ENCODE measurements around the gene PHF21B.
"Not testable (repeated sequence)": the region's sequence is repeated elsewhere in the genome, so short reads cannot be mapped to it uniquely, and the experiment has no call there.

PHF21B gene

DNA sequence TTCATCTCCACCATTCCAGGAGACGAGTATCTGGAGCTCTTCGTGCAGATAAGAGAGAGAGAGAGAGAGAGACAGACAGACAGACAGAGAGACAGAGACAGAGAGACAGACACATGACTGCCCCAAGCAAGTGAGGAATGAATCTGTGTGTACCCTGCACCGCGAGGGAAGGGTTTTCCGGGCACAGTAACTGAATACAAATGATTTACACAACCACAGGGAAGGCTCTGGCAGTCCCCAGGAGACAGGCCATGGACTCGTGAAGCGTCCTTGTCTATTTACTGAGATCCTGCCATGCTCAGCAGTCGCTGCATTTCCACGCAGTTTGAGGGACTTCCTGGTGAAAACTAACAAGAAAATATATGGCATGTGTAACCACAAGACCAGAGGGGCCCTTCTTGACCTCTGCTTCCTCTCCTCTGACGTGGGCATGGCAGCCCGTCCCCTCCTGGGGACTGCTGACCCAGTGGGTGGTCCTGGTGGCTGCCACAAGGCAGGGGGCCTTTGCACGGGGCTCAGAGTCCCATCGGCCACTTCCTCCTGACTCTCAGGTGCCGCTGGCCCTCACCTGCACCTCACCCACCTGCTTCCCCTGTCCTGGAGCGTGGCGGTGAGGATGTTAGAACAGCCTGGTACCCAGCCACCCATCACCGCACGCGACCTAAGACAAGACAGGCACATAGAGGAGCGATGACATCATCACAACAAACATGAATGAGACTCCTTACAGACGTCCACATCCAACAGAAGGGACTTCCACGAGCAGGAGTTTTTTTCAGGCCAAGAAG is 75.9 kb downstream of the PHF21B start:
- DNase-seq (ENCODE audit: low spot score), result no peak

DNA sequence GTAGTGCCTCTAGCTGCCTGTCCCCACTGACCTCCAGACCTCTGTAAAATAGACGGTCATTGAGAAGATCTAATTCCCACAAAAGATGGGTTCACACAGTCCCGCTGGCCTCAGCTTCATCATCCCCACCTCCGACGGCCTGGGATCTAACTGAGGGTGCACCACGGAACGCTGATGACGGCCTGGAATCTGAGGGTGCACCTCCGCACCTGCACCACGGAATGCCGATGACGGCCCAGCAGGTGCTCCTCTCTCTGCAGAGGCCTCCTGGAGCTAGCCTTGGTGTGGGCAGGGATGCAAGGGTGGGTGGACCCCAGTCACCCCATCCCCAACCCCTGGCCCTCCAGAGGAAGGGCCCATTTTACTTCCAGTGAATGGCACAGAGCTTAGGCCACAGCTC is 77.3 kb downstream of the PHF21B start:
- no peak for DNase-seq (ENCODE audit: low spot score)

DNA sequence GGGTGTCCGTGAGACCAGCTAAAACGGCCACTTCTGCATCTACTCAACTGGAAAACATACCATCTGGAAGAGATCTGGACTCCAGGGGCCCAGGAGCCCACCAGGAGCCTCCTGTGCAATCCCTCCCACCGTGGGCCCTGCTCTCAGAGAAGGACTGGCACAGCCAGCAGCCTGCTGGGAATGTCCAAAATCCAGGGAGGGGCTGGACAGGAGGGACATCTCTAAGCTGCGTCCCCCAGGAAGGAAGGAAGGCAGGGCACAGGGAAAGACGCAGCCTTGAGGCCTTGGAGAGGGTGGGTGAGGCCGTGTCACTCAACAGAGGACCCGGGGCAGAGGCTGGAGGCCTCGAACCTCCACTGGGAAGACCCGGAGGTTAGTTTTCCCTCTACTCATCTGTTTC is 78.0 kb downstream of the PHF21B start:
- DNase-seq (ENCODE audit: low spot score), result no peak

DNA sequence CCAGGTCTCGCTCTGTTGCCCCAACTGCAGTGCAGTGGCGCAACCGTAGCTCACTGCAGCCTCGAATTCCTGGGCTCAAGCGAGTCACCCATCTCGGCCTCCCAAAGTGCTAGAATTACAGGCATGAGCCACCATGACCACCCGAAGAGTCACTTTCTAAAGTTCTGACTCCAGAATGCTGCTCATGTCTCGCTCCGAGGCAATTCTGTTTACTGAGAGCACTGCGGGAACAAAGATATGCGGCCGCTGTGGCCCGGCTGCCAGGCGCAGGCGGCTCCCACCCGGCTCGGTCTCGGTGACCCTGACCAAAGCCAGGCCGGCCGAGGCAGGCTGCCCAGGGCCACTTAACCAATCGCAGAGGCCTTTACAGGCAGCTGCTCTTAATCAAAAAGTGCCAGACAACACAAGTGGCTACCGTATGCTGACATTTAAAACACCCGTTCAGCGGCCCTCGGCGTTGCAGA is 78.7 kb downstream of the PHF21B start:
- no peak for DNase-seq (ENCODE audit: low spot score)

DNA sequence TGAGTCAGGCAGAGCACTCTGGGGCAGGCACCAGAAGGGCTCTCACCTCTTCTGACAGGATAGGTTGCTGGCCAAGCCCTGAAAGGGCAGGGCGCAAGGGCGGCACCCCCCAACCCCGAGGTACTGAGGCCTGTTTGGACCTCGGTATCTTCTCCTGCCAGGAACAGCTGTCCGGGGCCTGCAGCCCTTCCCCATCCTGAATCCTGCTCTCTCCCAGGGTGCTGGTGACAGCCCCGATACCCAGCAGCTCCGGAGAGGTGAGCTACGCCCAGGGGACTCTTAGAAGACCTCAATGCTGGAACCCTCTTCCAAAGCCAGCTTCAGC is 79.1 kb downstream of the PHF21B start:
- DNase-seq (ENCODE audit: low spot score), result no peak

DNA sequence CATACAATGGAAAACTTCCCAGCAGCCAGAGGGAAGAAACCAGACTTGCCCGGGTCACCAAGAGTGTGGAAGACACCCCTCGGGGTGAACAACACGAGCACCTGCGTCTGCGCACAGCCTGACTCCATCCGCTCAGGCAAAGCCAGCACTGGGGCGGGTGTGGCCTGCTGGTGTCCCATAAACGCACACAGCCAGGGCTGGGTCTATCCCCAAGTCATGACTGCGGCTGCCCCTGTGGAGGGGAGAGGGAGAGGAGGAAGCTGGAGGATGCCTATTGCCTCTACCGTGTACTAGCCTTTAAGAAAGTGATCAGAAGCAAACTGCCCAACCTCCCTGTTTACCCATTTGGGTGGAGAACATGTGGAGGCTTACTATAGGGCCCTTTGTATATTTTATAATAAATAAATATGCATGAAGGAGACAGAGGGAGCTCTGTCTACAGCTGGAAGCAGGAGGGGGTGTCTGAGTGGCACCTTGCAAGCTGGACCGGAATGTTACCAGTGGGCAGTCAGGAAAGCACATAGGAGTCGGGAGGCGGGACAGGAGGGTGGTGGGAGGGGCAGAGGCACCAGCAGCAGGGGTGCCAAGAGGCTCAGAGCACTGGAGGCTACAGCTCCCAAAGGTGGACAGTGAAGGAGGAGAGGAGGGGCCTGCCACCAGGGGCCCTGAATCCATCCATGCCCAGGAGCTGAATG is 79.6 kb downstream of the PHF21B start:
- no peak for DNase-seq (ENCODE audit: low spot score)

DNA sequence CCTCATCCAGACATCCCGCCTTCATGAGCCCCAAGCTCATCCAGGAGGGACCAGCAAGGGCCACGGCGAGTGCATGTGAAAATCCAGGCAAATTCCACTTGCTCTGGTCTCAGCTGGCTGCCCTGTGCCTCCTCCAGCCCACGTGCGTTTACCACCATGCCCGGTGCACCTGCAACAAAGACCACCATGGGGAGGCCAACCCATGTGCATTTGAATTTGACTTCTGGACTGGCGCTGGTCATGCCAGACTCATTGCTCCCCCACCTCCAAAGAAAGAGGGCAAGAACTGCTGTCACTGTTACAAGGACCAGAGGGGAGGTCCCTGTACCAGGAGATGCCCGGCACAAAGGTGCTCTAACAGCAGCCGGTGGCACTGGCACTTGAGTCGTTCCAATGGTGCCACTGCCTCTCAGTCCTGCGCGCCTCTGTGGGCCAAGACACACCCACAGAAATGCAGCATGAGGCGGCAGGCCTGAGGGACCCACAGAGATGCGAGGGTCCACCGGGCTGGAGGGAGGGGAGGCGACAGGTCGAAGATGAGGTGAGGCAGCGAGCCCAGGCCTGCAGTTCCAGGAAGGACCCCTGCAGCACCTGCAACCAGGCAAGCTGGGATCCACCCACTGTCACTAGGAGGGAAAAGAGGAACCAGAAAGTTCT is 80.3 kb downstream of the PHF21B start:
- no peak for DNase-seq (ENCODE audit: low spot score)

DNA sequence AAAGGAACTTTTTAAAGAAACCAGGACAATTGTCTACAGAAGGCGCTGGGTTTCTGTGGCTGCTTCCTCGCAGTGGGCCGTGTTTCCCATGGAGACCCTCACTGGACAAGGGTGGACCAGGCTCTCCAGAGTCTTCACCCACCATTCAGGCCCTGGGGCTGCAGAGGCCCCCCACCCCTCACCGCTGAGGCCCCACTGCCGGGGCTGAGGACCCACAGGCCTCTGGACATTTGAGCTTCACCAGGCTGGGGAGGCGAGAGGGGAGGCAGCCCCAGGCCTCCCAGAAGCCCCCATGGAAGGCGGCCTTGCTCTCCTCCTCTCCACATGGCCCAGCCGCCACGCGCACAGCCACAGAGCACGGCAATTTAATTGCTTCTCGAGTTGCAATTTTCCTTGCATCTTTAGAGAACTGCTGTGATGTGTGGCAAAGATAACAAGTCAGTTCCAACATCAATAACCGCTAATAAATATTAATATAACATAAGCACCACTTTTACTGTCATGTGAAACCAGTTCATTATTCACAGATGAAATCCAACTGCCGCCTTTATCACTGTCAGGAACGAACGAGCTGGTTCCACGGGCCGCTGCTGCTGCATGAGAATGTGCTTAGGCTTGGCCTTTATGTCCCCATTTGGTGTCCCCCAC is 81.0 kb downstream of the PHF21B start:
- DNase-seq (ENCODE audit: low spot score), result no peak

DNA sequence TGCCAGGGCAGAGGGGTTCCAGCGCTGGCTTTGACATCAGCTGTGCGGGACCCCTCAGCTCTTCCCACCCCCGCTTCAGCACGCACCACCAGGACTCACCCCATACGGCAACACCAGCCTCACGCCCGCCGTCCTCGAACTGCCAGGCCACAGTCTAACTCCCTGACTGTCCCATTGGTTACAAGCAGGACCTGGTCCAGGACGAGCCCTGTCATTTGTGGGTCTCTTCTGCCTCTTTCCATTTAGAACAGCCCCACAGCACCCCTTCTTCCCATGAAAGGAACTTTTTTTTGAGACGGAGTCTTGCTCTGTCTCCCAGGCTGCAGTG is 81.7 kb downstream of the PHF21B start:
- DNase-seq (ENCODE audit: low spot score), result no peak

DNA sequence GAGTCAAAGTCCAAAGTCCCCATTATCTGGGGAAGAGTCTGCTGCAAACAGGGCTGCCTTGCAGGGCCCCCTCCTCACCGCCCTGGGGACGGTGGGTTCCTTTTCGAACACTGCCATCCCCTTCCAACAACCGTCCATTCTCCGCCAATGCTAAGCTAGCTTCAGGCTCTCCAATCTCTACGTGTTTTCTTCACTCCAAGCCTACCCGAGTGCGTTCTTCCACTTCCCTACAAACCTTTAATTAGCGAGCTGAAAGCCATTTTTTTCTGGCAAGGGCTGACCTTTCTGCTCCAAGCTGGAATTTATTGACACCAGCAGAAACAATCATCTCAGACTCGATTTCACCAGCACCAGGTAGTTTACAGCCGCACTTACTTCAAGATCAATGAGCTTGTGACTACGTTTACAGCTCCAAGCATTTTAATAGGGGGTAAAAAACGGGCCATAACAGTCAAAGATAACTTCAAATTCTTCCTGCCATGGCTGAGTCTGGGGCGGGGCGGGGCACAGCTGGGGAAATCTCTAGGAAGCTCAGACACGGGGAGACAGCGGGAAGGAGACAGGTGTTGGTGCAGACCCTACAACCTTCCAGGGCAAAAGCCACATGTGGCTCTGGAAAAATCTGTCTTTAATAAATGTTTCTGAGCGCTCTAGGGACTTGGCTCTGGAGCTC is 82.2 kb downstream of the PHF21B start:
- no peak for DNase-seq (ENCODE audit: low spot score)

DNA sequence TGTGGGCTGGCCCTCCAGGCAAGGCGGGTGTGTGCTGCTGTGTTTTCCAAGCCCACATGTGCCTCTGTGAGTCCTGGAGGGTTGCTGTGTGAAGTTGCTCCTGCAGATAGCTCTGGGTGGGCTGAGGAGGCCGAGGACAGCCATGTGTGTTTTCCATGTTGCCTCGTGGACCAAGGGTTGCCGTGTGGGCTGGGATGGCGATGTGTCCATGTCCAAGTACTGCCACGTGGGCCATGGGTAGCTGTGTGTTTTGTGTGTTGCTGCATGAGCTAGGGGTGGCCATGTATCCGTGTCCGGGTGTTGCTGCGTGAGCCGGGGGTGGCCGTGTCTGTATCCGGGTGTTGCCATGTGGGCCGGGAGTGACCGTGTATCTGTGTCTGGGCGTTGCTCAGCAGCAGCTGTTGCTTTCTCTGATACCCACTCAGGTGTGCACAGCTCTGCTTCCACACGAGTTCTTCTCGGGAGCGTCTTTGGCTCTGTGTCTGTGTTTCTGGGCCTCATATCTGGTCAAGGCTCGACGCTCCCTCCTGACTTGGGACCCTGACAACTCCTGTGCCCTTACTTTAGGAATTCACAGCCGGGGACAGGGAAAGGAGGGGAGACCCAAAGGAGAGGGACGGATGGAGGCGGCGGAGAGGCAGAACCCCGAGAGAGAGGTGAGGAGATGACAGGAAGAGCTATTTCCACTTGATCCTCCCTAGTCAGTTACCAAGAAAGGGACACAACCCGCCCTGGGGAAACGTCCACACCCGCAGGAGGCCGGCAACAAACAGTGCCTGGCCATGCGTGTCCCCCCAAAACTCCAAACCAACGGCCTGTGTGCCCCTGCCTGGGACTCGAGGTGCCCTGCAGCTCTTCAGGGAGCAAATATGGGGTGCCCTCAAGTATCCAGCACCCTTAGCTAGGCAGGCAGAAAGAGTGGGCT is 83.1 kb downstream of the PHF21B start:
- DNase-seq (ENCODE audit: low spot score), result no peak

DNA sequence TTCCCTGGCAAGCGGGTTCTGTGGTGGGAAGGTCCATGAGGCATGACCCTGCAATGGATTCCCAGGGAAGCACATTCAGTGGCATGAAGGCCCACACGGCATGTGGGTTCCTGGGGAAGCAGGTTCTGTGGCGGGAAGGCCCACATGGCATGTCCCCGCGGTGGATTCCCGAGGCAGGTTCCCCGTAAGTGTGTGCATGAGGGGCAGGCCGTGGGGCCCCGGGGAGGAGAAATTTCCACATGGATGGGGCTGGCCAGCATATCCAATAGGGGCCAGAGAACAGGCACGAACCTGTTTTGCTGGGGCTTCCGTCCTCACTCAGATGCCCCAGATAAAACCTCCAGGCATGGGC is 83.7 kb downstream of the PHF21B start:
- DNase-seq (ENCODE audit: low spot score), result no peak

DNA sequence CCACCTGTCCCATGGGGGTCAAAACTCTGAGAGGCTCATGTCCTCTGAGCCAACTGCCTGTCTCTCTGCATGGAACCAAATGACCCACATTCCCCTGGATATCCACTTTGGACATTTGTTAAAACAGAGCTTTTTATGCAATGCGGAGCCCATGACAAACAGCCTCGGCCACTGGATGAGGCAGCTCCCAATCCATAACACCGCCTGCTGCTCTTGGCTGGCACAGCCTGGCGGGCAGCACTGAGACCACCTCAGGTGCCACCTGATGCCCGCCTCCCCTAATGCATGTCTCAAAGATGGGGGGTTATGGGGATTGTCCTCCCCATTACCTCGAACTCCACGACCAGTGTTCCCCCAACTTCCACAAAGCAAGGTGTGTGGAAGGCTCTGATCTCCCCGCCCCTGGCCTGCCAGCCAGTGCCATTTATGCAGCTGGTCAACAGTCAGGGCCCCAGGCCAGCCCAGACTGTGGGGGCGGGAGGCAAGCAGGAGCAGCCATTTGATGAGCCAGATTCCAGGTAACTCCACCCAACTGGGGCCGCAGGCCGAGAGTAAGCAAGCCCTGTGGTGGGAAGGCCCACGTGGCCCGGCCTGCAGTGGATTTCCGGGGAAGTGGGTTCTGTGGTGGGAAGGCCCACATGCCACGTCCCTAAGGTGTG is 84.2 kb downstream of the PHF21B start:
- DNase-seq (ENCODE audit: low spot score), result no peak

DNA sequence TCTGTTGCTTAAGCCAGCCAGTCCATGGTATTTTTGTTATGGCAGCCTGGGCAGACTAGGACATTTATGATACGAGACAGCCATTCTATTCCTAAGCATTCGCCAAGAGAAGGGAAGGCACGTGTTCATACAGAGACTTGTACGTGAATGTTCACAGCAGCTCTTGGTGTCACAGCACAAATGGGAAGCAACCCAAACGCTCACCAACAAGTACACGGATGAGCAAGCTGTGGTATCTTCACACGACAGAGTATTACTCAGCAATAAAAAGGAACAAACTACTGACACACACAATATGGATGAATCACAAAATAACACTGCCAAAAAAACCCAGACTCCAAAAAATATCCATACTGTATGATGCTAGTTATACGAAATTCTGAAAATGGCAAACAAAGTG is 85.1 kb downstream of the PHF21B start:
- DNase-seq (ENCODE audit: low spot score), result no peak

DNA sequence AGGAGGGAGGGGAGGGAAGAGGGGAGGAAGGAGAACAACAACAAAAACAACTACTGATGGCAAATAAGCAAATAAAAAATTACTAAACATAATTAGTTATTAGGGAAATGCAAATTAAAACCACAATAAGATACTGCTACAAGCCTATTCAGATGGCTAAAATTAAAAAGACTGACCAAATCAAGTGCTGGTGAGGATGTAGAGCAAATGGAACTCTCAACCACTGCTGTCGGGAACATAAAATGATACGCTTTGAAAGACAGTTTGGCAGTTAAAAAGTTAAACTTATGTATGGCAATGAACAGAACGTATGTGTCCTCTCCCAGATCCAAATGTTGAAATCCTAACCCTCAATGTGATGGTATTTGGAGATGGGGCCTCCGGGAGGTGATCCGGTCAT is 85.7 kb downstream of the PHF21B start:
- no peak for DNase-seq (ENCODE audit: low spot score)

DNA sequence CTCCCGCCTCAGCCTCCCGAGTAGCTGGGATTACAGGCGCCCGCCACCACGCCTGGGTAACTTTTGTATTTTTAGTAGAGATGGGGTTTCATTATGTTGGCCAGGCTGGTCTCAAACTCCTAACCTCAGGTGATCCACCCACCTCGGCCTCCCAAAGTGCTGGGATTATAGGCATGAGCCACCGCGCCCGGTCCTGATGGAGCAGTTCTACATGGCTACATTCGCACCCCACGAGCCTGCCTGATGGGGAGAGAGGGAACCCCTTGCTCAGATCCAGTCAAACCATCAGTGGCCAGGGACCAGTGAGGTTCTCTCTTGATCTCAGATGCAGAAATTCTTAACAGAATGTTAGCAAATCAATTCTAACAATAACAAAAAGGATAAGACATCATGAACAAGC is 88.0 kb downstream of the PHF21B start:
- not testable (repeated sequence) for DNase-seq (ENCODE audit: low spot score)

DNA sequence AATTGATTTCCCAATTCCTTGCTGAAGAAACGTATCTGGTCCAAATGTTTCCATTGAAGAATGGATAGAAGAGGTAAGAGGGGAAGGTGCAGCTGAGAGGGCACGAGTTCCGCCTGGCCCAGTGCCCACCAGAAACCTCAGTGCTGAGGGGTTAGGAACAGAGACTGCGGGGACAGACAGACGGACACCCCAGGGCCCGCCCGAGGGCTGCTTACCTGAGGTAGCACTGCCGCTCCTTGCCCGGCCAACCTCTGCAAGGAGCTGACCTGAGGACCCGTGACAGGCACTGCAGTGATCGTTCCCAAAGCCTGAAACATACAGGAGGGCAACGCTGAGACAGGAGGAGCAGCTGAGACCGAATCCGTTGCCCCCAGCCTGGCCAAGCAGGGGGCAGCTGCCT is 89.6 kb downstream of the PHF21B start:
- DNase-seq (ENCODE audit: low spot score), result no peak

DNA sequence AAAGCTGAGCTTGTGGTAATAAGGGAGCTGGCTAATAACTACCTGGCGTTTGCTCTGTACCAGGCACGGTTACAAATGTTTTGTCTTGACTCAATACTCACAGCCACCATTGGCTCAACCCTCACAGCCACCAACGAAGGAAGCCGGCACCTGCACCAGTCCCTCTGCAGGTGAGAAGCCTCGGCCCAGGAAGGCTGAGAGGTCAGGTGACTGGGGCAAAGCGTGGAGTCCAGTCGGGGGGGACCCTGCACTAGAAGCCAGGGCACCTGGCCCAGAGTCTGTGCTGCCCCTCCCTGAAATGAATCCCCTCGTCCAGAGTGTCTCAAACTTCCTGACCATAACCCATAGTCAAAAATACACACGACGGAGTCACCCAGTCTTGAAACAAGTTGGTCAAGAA is 90.1 kb downstream of the PHF21B start:
- no peak for DNase-seq (ENCODE audit: low spot score)

DNA sequence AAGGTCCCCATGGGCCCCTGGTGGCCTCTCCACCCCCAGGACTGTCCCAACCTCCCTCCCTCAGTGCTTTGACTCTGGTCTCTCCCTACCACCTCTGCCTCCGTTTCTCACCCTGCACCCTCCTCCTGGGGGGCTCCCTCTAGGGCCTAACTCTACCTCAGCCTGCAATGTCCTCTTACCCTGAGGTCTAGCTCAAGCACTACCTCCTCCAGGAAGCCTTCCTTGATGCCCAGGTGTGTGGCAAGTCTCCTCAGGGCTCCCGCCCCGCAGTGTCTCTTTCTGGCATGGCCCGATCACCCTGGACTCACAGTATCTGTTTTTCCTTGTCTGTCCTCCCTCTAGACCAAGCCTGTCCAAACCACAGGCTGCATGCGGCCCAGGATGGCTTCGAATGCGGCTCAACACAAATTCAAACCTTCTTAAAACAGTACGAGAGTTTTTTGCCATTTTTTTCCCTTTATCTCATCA is 90.8 kb downstream of the PHF21B start:
- DNase-seq (ENCODE audit: low spot score), result no peak

DNA sequence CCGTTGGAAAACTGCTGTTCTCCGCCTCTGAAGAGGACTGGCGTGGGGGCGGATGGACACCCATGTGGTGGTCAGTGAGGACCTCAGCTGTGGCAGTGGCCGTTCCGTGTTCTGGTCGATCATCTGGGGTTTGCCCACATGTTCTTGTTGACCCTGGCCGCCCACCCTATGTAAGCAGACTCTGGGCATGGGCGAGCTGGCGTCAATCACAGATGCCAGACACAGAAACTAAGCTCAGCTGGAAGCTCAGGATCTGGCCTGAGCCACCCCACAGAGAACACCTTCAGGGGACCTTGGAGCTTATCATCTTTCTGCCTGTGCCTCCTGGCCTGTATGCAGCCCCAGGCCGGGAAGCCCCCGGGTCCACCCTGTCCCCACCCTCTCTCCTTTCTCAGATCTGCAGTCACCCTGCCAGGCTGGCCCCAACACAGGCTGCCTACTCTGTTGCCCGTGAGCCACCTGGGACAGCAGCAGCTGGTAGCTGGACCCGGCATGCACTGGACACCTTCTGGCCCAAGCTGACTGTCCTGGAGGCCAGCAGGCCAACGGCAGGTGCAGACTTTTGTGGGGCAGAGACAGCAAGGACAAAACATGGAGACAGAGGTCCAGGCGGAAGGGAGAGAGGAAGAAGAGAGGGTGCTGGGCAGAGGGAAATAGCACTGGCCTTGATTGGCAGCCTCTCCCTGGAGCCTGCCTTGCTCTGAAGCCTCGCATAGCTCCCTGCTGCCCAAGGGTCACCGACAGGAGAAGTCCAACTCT is 91.5 kb downstream of the PHF21B start:
- DNase-seq (ENCODE audit: low spot score), result no peak

Data from NAMALWA (cell line).